Measurements from ENCODE around the gene VPS51. TPM values are rescaled to one million over a fixed set of nuclear protein-coding genes. Genes with fewer than 3 reads are reported as not detected.

The VPS51 gene
- total RNA-seq, 1 donor from 2014 or later = 92.2 TPM

GRCh38 chr11:65125197-65126056, 29.4 kb downstream of the VPS51 start:
- Histone ChIP-seq H3K9me3 (replicated peaks) (no peaks in the 10 kb centered on the region), H3K27ac (replicated peaks) (no peak overlapping the region), H3K4me3 (no peak overlapping the region), H3K36me3 (peaks cover 73% of the 10 kb centered on the region), H3K27me3 (ENCODE audit: low read depth) (no peaks in the 10 kb centered on the region), H3K4me1 (peaks cover 29% of the 10 kb centered on the region)
- intact Hi-C loops (cut with micrococcal nuclease) = no loop called here
- no peak for TF ChIP-seq CTCF (IDR thresholded peaks at IDR 0.05; ENCODE audit: borderline replicate concordance)
- no peak for DNase-seq

GRCh38 chr11:65126624-65127274, 30.7 kb downstream of the VPS51 start:
- H3K36me3 ChIP-seq = peaks cover 78% of the 10 kb centered on the region
- H3K27me3 ChIP-seq (ENCODE audit: low read depth) = no peaks in the 10 kb centered on the region
- intact Hi-C loops (cut with micrococcal nuclease) = no loop called here
- H3K27ac ChIP-seq (replicated peaks) = no peak overlapping the region
- H3K9me3 ChIP-seq (replicated peaks) = no peaks in the 10 kb centered on the region
- peaks cover 16% of the 10 kb centered on the region for H3K4me1 ChIP-seq
- TF ChIP-seq CTCF (IDR thresholded peaks at IDR 0.05; ENCODE audit: borderline replicate concordance) = no peak
- H3K4me3 ChIP-seq = no peak overlapping the region
- no peak for DNase-seq

- no peak overlapping the region for H3K27ac ChIP-seq (replicated peaks)
- H3K4me3 ChIP-seq = no peak overlapping the region
- H3K27me3 ChIP-seq (ENCODE audit: low read depth) = no peaks in the 10 kb centered on the region
- TF ChIP-seq CTCF (IDR thresholded peaks at IDR 0.05; ENCODE audit: borderline replicate concordance) = no peak
- peaks cover 87% of the 10 kb centered on the region for H3K36me3 ChIP-seq
- H3K4me1 ChIP-seq = peaks cover 15% of the 10 kb centered on the region
- H3K9me3 ChIP-seq (replicated peaks) = no peaks in the 10 kb centered on the region
- DNase-seq = no peak
- intact Hi-C loops (cut with micrococcal nuclease) = no loop called here
Measured at GRCh38 chr11:65127473-65128181, 31.6 kb downstream of the VPS51 start.

- Histone ChIP-seq H3K27ac (replicated peaks) (no peak overlapping the region), H3K4me3 (no peak overlapping the region), H3K9me3 (replicated peaks) (no peaks in the 10 kb centered on the region), H3K4me1 (peaks cover 15% of the 10 kb centered on the region), H3K27me3 (ENCODE audit: low read depth) (no peaks in the 10 kb centered on the region), H3K36me3 (peaks cover 91% of the 10 kb centered on the region)
- no peak for DNase-seq
- intact Hi-C loops (cut with micrococcal nuclease) = no loop called here
- TF ChIP-seq CTCF (IDR thresholded peaks at IDR 0.05; ENCODE audit: borderline replicate concordance) = no peak
Measured at GRCh38 chr11:65128182-65129145, 32.5 kb downstream of the VPS51 start.

Data from left ventricle myocardium inferior (tissue), 1 donor.